ENCODE data around the gene SUN3.

The SUN3 gene

GRCh38 chr7:48042636-48043035, 13.7 kb upstream of the SUN3 start:
- TF ChIP-seq, protein P1, sequence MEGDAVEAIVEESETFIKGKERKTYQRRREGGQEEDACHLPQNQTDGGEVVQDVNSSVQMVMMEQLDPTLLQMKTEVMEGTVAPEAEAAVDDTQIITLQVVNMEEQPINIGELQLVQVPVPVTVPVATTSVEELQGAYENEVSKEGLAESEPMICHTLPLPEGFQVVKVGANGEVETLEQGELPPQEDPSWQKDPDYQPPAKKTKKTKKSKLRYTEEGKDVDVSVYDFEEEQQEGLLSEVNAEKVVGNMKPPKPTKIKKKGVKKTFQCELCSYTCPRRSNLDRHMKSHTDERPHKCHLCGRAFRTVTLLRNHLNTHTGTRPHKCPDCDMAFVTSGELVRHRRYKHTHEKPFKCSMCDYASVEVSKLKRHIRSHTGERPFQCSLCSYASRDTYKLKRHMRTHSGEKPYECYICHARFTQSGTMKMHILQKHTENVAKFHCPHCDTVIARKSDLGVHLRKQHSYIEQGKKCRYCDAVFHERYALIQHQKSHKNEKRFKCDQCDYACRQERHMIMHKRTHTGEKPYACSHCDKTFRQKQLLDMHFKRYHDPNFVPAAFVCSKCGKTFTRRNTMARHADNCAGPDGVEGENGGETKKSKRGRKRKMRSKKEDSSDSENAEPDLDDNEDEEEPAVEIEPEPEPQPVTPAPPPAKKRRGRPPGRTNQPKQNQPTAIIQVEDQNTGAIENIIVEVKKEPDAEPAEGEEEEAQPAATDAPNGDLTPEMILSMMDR (IDR thresholded peaks at IDR 0.05; ENCODE audit: low read length, missing control alignments) = no peak
- no peak for DNase-seq (ENCODE audit: low read depth)
- no peak overlapping the region for H3K4me3 ChIP-seq (replicated peaks; ENCODE audit: low read depth, low read length)

GRCh38 chr7:48042216-48042615, 13.3 kb upstream of the SUN3 start:
- peak; percentile 83 for DNase-seq (ENCODE audit: low read depth)
- TF ChIP-seq, protein P1 (IDR thresholded peaks at IDR 0.05; ENCODE audit: low read length, missing control alignments) = no peak
- no peak overlapping the region for H3K4me3 ChIP-seq (replicated peaks; ENCODE audit: low read depth, low read length)

DNA sequence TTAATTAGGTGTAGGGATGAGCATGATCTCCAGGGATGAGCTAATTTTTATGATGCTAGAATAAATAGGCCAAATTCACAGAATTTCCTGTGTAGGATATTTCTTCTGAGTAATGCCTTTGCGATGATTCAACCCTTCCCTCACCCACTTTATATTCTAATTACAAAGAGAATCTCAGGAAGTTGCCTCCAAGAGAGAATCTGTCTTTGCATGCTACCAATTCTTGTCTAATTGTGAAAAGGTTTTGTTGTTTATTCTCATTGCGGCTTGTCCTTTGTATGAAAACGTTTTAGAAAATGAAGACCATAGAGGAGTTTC, 12.7 kb upstream of the SUN3 start:
- TF ChIP-seq, protein P1 (IDR thresholded peaks at IDR 0.05; ENCODE audit: low read length, missing control alignments) = no peak
- no peak overlapping the region for H3K4me3 ChIP-seq (replicated peaks; ENCODE audit: low read depth, low read length)
- peak; percentile 52 for DNase-seq (ENCODE audit: low read depth)

GRCh38 chr7:48040944-48041652, 12.2 kb upstream of the SUN3 start:
- DNase-seq (ENCODE audit: low read depth) = no peak
- H3K4me3 ChIP-seq (replicated peaks; ENCODE audit: low read depth, low read length) = no peak overlapping the region
- TF ChIP-seq, protein P1 (IDR thresholded peaks at IDR 0.05; ENCODE audit: low read length, missing control alignments) = no peak

GRCh38 chr7:48038815-48039506, 10.1 kb upstream of the SUN3 start:
- TF ChIP-seq, protein P1 (IDR thresholded peaks at IDR 0.05; ENCODE audit: low read length, missing control alignments) = no peak
- no peak for DNase-seq (ENCODE audit: low read depth)

GRCh38 chr7:48035967-48036478, 7.1 kb upstream of the SUN3 start:
- TF ChIP-seq, protein P1 (IDR thresholded peaks at IDR 0.05; ENCODE audit: low read length, missing control alignments) = no peak
- H3K4me3 ChIP-seq (replicated peaks; ENCODE audit: low read depth, low read length) = peak overlapping the region; percentile 56
- peak; percentile 29 for DNase-seq (ENCODE audit: low read depth)

More at GRCh38 chr7:48038815-48039506, 10.1 kb upstream of the SUN3 start:
- no peak overlapping the region for H3K4me3 ChIP-seq (replicated peaks; ENCODE audit: low read depth, low read length)

Data from fibroblast of pulmonary artery (primary cell).